ENCODE measurements around the gene DAB1. TPM values are rescaled to one million over a fixed set of nuclear protein-coding genes. Genes with fewer than 3 reads are reported as not detected.

The DAB1 gene
- total RNA-seq, 4 donors from 2014 or later = 0.48 to 1.1 (median 0.70) TPM

GRCh38 chr1:57020216-57020615, 403.6 kb downstream of the DAB1 start:
- TF ChIP-seq, protein P1, sequence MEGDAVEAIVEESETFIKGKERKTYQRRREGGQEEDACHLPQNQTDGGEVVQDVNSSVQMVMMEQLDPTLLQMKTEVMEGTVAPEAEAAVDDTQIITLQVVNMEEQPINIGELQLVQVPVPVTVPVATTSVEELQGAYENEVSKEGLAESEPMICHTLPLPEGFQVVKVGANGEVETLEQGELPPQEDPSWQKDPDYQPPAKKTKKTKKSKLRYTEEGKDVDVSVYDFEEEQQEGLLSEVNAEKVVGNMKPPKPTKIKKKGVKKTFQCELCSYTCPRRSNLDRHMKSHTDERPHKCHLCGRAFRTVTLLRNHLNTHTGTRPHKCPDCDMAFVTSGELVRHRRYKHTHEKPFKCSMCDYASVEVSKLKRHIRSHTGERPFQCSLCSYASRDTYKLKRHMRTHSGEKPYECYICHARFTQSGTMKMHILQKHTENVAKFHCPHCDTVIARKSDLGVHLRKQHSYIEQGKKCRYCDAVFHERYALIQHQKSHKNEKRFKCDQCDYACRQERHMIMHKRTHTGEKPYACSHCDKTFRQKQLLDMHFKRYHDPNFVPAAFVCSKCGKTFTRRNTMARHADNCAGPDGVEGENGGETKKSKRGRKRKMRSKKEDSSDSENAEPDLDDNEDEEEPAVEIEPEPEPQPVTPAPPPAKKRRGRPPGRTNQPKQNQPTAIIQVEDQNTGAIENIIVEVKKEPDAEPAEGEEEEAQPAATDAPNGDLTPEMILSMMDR (IDR thresholded peaks at IDR 0.05) = no peak
- no peak for ATAC-seq (ENCODE audit: low FRiP score)
- DNase-seq (ENCODE audit: low spot score) = no peak

DNA sequence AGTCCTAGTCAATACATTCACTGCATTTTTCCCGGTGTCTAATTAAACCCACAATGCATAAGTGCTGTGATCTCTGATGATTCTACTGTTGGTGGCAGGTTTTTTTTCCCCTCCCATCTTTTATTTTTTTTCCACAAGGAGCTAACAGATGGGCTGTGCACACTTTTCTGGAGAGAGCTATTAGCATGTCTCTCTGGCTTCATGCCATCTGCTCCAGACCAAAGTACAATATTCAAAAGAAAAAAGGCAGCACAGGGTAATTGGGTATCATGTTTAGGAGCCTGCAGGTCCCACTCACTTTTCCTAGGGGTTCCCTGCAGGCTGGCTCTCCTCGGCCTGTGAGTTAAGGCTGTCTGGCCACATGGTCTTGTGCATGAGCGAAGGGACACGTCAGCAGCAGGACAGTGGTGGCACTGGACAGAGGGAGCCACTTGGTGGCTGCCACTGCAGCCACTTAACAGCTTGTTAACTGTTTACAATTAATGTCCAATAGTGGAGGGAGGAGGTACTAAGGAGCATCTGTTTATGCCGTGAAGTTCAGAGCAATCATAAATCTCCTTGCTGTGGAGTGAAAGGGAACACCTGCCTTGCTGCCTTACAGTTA, 404.5 kb downstream of the DAB1 start:
- TF ChIP-seq, protein P1 (IDR thresholded peaks at IDR 0.05) = no peak
- ATAC-seq (ENCODE audit: low FRiP score) (no peak), DNase-seq (ENCODE audit: low spot score) (no peak)

DNA sequence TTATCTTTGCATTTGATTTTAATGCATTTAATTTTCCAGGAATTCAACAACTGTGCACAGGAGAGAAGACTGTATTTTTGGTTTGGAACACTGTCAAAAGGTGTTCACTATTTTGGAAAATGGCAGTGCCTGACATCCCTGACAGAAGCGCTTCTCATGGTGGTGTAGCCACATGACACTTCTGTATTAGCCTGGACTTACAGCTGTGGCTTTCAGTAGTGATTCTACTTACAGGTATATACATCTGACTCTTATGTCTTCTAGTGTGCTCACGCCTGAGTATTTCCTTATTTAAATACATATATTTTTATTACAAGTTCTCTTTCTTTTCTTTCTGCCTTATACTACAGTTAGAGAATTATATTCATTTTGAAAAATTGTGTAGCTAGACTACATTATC, 405.7 kb downstream of the DAB1 start:
- no peak for ATAC-seq (ENCODE audit: low FRiP score)
- DNase-seq (ENCODE audit: low spot score) = no peak
- TF ChIP-seq, protein P1 (IDR thresholded peaks at IDR 0.05) = no peak

- no peak for DNase-seq (ENCODE audit: low spot score)
- no peak for ATAC-seq (ENCODE audit: low FRiP score)
- TF ChIP-seq, protein P1 (IDR thresholded peaks at IDR 0.05) = no peak
Observed at GRCh38 chr1:57017717-57018116, 406.1 kb downstream of the DAB1 start.

GRCh38 chr1:57017200-57017599, 406.7 kb downstream of the DAB1 start:
- TF ChIP-seq, protein P1 (IDR thresholded peaks at IDR 0.05) = no peak
- DNase-seq (ENCODE audit: low spot score) = no peak
- ATAC-seq (ENCODE audit: low FRiP score) = peak; percentile 28

DNA sequence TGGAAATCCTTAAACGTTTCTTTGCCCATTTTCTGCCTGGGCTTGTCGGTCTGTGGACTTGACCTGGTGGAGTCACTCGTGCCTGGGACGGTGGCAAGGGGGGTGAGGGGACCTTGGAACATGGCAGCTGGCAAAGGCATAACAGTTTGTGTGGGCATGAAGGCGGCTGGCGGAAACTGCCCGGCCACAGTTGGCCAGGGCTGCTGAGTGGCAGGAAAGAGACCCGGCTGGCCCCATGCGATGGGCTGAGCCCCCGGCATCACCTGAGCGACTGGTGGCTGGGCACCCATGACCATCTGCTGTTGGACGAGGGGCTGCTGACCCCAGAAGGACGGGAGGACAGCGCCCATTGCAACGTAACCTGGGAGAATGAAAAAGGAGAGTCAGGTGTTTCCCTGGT, 408.8 kb downstream of the DAB1 start:
- ATAC-seq (ENCODE audit: low FRiP score) (no peak), DNase-seq (ENCODE audit: low spot score) (no peak)
- TF ChIP-seq, protein P1 (IDR thresholded peaks at IDR 0.05) = no peak

DNA sequence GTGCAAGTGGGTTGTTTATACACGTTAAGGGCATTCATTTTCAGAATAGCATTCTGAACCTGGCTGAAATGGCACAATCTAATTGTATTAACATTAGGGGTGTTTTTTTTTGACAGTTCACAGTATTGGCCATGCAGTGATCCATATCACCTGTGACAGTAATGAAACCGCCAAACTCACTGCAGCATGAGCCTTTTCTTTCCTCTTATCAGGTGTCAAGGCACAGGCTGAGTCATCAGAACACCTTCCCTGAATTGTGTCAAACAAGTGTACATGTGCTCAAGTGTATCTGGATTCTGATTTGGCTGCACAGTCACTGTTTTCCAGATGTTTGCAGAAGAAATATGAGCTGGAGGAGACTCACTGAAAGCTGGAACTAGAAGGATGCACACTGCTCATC, 410.3 kb downstream of the DAB1 start:
- no peak for ATAC-seq (ENCODE audit: low FRiP score)
- no peak for DNase-seq (ENCODE audit: low spot score)
- TF ChIP-seq, protein P1 (IDR thresholded peaks at IDR 0.05) = no peak

All from omental fat pad (tissue), 4 donors.